GM19238 (cell line): ENCODE results near the gene ANKLE2.

Source experiments
- DNase-seq: peaks from one replicate; pipeline ENCODE4 v3.0.0; 2011; ENCODE audit warnings: low spot score; ENCODE audit not compliant: insufficient read length

ANKLE2 gene

GRCh38 chr12:132747395-132747794 is 14.2 kb downstream of the ANKLE2 start:
- no peak for DNase-seq

GRCh38 chr12:132746613-132747012 is 15.0 kb downstream of the ANKLE2 start:
- no peak for DNase-seq

GRCh38 chr12:132743831-132744230 is 17.8 kb downstream of the ANKLE2 start:
- no peak for DNase-seq

GRCh38 chr12:132741620-132742019 is 20.0 kb downstream of the ANKLE2 start:
- no peak for DNase-seq

GRCh38 chr12:132740652-132741051 is 21.0 kb downstream of the ANKLE2 start:
- no peak for DNase-seq

- no peak for DNase-seq
Observed at GRCh38 chr12:132740313-132740646, 21.4 kb downstream of the ANKLE2 start.

- DNase-seq = no peak
Observed at GRCh38 chr12:132739600-132740312, 21.9 kb downstream of the ANKLE2 start.

- DNase-seq = no peak
Observed at GRCh38 chr12:132736913-132737312, 24.7 kb downstream of the ANKLE2 start.

- DNase-seq = no peak
Observed at GRCh38 chr12:132736378-132736777, 25.3 kb downstream of the ANKLE2 start.

- DNase-seq = no peak
Observed at GRCh38 chr12:132735496-132735895, 26.1 kb downstream of the ANKLE2 start.

GRCh38 chr12:132734206-132734605 is 27.4 kb downstream of the ANKLE2 start:
- DNase-seq = no peak

- DNase-seq = no peak
Observed at GRCh38 chr12:132731574-132731973, 30.1 kb downstream of the ANKLE2 start.

- DNase-seq = no peak
Observed at GRCh38 chr12:132730353-132730752, 31.3 kb downstream of the ANKLE2 start.

GRCh38 chr12:132729541-132730320 is 31.9 kb downstream of the ANKLE2 start:
- no peak for DNase-seq

GRCh38 chr12:132728502-132728901 is 33.1 kb downstream of the ANKLE2 start:
- DNase-seq = no peak

- DNase-seq = no peak
Observed at GRCh38 chr12:132727091-132727794, 34.4 kb downstream of the ANKLE2 start.

- DNase-seq = no peak
Observed at GRCh38 chr12:132726386-132726785, 35.2 kb downstream of the ANKLE2 start.

GRCh38 chr12:132724506-132725241 is 37.0 kb downstream of the ANKLE2 start:
- DNase-seq = no peak

GRCh38 chr12:132723764-132724140 is 37.9 kb downstream of the ANKLE2 start:
- DNase-seq = no peak

- no peak for DNase-seq
Observed at GRCh38 chr12:132723015-132723763, 38.4 kb downstream of the ANKLE2 start.
